Upper lobe of right lung (tissue), 1 donor: ENCODE measurements around the gene ASIC2. TPM values are rescaled to one million over a fixed set of nuclear protein-coding genes. Genes with fewer than 3 reads are reported as not detected.

Experiments used
- ATAC-seq: fragments of 200-7000 bp; cut with Tn5 transposase; one replicate; pipeline ENCODE4 v1.9.1; 2020; ENCODE audit warnings: mild to moderate bottlenecking, moderate library complexity
- DNase-seq: peaks from one replicate; pipeline ENCODE4 v3.0.0-alpha.2; 2020
- H3K27ac ChIP-seq: fragments of 200-600 bp; one replicate; pipeline ENCODE4 v1.8.0; 2022
- H3K27me3 ChIP-seq: fragments of 200-600 bp; one replicate; pipeline ENCODE4 v1.8.0; 2022; ENCODE audit warnings: mild to moderate bottlenecking
- H3K36me3 ChIP-seq: fragments of 200-600 bp; one replicate; pipeline ENCODE4 v1.8.0; 2022
- H3K4me1 ChIP-seq: fragments of 200-600 bp; one replicate; pipeline ENCODE4 v1.8.0; 2022
- H3K4me3 ChIP-seq: fragments of 200-600 bp; one replicate; pipeline ENCODE4 v1.8.0; 2022; ENCODE audit warnings: mild to moderate bottlenecking
- H3K9me3 ChIP-seq: fragments of 200-600 bp; one replicate; pipeline ENCODE4 v1.8.0; 2022
- CTCF ChIP-seq: fragments of 200-600 bp; IDR thresholded peaks from one replicate; pipeline ENCODE4 v1.8.0; 2022; ENCODE audit warnings: antibody characterized with exemption
- intact Hi-C: fragments of 100-400 bp; cut with DNase I; formaldehyde crosslinking; loops from one replicate; pipeline ENCODE4 v1.11.0; 2022
- total RNA-seq: library from RNA; stranded (reverse); fragmentation: NEBNext Ultra II Directional; extraction: Animal tissue kit (Norgen Biotek cat#: 25700); gene quantifications from one replicate; pipeline ENCODE4 v1.2.1, GENCODE V29; 2021
- donor health status: DM: no; HTN: yes; CAD: no; lungs with severe emphysema.

The ASIC2 gene
- total RNA-seq, 1 donor from 2014 or later = not detected

GRCh38 chr17:33330877-33331276, 37.8 kb upstream of the ASIC2 start:
- Histone ChIP-seq H3K4me3 (no peak overlapping the region), H3K9me3 (no peaks in the 10 kb centered on the region), H3K36me3 (no peaks in the 10 kb centered on the region), H3K27ac (no peak overlapping the region), H3K4me1 (no peaks in the 10 kb centered on the region), H3K27me3 (peaks cover 6% of the 10 kb centered on the region)
- TF ChIP-seq CTCF = no peak
- no peak for DNase-seq
- intact Hi-C loops = no loop called here
- no peak for ATAC-seq

- Histone ChIP-seq H3K36me3 (no peaks in the 10 kb centered on the region), H3K27me3 (no peaks in the 10 kb centered on the region), H3K27ac (no peak overlapping the region), H3K4me3 (no peak overlapping the region), H3K4me1 (no peaks in the 10 kb centered on the region), H3K9me3 (no peaks in the 10 kb centered on the region)
- no peak for DNase-seq
- no peak for TF ChIP-seq CTCF
- intact Hi-C loops = no loop called here
- ATAC-seq = no peak
Observed at GRCh38 chr17:33328129-33328528, 35.0 kb upstream of the ASIC2 start.

- no peaks in the 10 kb centered on the region for H3K36me3 ChIP-seq
- DNase-seq (no peak), ATAC-seq (no peak)
- H3K27ac ChIP-seq = no peak overlapping the region
- TF ChIP-seq CTCF = no peak
- no peaks in the 10 kb centered on the region for H3K9me3 ChIP-seq
- H3K4me1 ChIP-seq = no peaks in the 10 kb centered on the region
- intact Hi-C loops = no loop called here
- no peaks in the 10 kb centered on the region for H3K27me3 ChIP-seq
- no peak overlapping the region for H3K4me3 ChIP-seq
Observed at GRCh38 chr17:33324736-33325135, 31.6 kb upstream of the ASIC2 start.

- no peak for TF ChIP-seq CTCF
- Histone ChIP-seq H3K4me3 (no peak overlapping the region), H3K27ac (no peak overlapping the region), H3K27me3 (no peaks in the 10 kb centered on the region), H3K9me3 (no peaks in the 10 kb centered on the region), H3K4me1 (no peaks in the 10 kb centered on the region), H3K36me3 (no peaks in the 10 kb centered on the region)
- DNase-seq = no peak
- ATAC-seq = no peak
- intact Hi-C loops = no loop called here
Observed at GRCh38 chr17:33322063-33322462, 29.0 kb upstream of the ASIC2 start.

- H3K36me3 ChIP-seq = no peaks in the 10 kb centered on the region
- TF ChIP-seq CTCF = no peak
- DNase-seq (no peak), ATAC-seq (no peak)
- no peak overlapping the region for H3K4me3 ChIP-seq
- intact Hi-C loops = no loop called here
- H3K27me3 ChIP-seq = peaks cover 5% of the 10 kb centered on the region
- H3K9me3 ChIP-seq = no peaks in the 10 kb centered on the region
- no peak overlapping the region for H3K27ac ChIP-seq
- no peaks in the 10 kb centered on the region for H3K4me1 ChIP-seq
Observed at GRCh38 chr17:33318241-33318640, 25.1 kb upstream of the ASIC2 start.

GRCh38 chr17:33316746-33317145, 23.7 kb upstream of the ASIC2 start:
- no peaks in the 10 kb centered on the region for H3K4me1 ChIP-seq
- ATAC-seq (no peak), DNase-seq (no peak)

More at GRCh38 chr17:33316746-33317145, 23.7 kb upstream of the ASIC2 start:
- no peak for TF ChIP-seq CTCF
- H3K27ac ChIP-seq = no peak overlapping the region
- intact Hi-C loops = no loop called here
- peaks cover 5% of the 10 kb centered on the region for H3K27me3 ChIP-seq
- no peaks in the 10 kb centered on the region for H3K36me3 ChIP-seq
- H3K4me3 ChIP-seq = no peak overlapping the region
- H3K9me3 ChIP-seq = no peaks in the 10 kb centered on the region
